Measurements from ENCODE around the gene FIBP. TPM values are rescaled to one million over a fixed set of nuclear protein-coding genes. Genes with fewer than 3 reads are reported as not detected.

FIBP gene
- total RNA-seq, 2 experiments from 2014 or later = 78.8 to 79.9 TPM

- Mint-ChIP-seq H3K4me3 (peak overlapping the region; percentile 94), H3K4me1 (ENCODE audit: low read depth) (peaks cover 55% of the 10 kb centered on the region), H3K27me3 (no peaks in the 10 kb centered on the region), H3K36me3 (ENCODE audit: low read depth) (peaks cover 44% of the 10 kb centered on the region), H3K27ac (peak overlapping the region; percentile 75), H3K9me3 (no peaks in the 10 kb centered on the region)
- intact Hi-C loops (cut with micrococcal nuclease) = loop anchor here (10.0 kb wide), 1 partner anchor 73 kb away; the partner anchor contains the start of gene SART1
- TF ChIP-seq CTCF (IDR thresholded peaks at IDR 0.05) = peak; percentile 37
- ChIA-PET CTCF (interaction anchor here (0.8 to 10.5 kb wide), 29 partner anchors 6 to 276 kb away, joined by 3 to 283 read pairs (median 8); partner anchors contain the start of genes AP5B1, C11orf68, CFL1 and CTSW), POLR2A (interaction anchor here (0.6 to 28.1 kb wide), 36 partner anchors 8 to 467 kb away, joined by 3 to 560 read pairs (median 4); partner anchors contain the start of genes C11orf68, CFL1, CTSW and DRAP1)
- DNase-seq = peak; percentile 71
- ATAC-seq = peak; percentile 4
These were observed 3.2 kb upstream of the FIBP start for GRCh38 chr11:65891219-65892136.

GRCh38 chr11:65890324-65891218 lies 2.3 kb upstream of the FIBP start, which contains the start of gene CCDC85B:
Gene CCDC85B (plus strand): TSS chr11:65890673. CDS start chr11:65890784, 111 bp downstream.
- CTCF ChIA-PET = interaction anchor here (0.9 to 10.5 kb wide), 32 partner anchors 7 to 275 kb away, joined by 3 to 283 read pairs (median 8); partner anchors contain the start of genes AP5B1, BANF1, C11orf68 and CFL1
- H3K4me3 Mint-ChIP-seq = peak within 1 kb of the TSS; percentile 94

DNA sequence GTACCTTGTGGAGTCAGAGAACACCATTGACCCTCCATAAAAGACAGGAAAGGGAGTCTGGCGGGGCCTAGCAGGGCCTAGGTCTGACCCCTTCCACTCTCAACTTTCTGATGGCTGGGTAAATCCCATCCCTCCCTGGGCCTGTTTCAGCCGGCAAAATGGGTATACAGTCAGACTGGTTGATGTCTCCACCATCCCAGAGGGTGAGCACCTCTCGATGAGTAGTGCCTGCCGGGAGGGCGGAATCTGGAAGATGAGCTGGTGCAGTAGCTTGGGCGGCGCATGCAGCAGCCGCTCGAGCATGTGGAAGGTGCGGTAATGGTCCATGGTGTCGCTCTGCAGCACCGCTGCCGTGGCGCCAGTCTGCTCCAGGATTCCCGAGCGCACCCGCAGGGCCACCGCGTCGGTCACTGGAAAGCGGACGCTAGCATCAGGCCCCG lies 528 bp downstream of the FIBP start:
- TF ChIP-seq CTCF (IDR thresholded peaks at IDR 0.05) = no peak
- Mint-ChIP-seq H3K9me3 (no peaks in the 10 kb centered on the region), H3K36me3 (ENCODE audit: low read depth) (peaks cover 43% of the 10 kb centered on the region), H3K4me1 (ENCODE audit: low read depth) (peaks cover 45% of the 10 kb centered on the region), H3K4me3 (peak overlapping the region; percentile 94), H3K27ac (peak overlapping the region; percentile 91), H3K27me3 (no peaks in the 10 kb centered on the region)
- no peak for ATAC-seq
- ChIA-PET CTCF (interaction anchor here (0.9 to 10.5 kb wide), 29 partner anchors 9 to 341 kb away, joined by 3 to 283 read pairs (median 11); partner anchors contain the start of genes AP5B1, BANF1, CFL1 and CTSW), POLR2A (interaction anchor here (0.6 to 28.1 kb wide), 11 partner anchors 8 to 159 kb away, joined by 3 to 560 read pairs (median 16); partner anchors contain the start of genes C11orf68, CFL1, CTSW and DRAP1)
- intact Hi-C loops (cut with micrococcal nuclease) = loop anchor here (5.0 kb wide), 2 partner anchors 40 to 100 kb away; no protein-coding TSS in a partner anchor
- DNase-seq = peak; percentile 22

More at GRCh38 chr11:65890324-65891218, 2.3 kb upstream of the FIBP start, which contains the start of gene CCDC85B:
- H3K27me3 Mint-ChIP-seq = no peaks in the 10 kb centered on the region
- intact Hi-C loops (cut with micrococcal nuclease) = loop anchor here (10.0 kb wide), 1 partner anchor 74 kb away; the partner anchor contains the start of gene SART1
- H3K27ac Mint-ChIP-seq = peak within 1 kb of the TSS; percentile 91
- peaks cover 40% of the 10 kb centered on the region for H3K36me3 Mint-ChIP-seq (ENCODE audit: low read depth)
- no peak for TF ChIP-seq CTCF (IDR thresholded peaks at IDR 0.05)
- H3K9me3 Mint-ChIP-seq = no peaks in the 10 kb centered on the region
- peak; percentile 100 for DNase-seq
- ATAC-seq = peak; percentile 64
- POLR2A ChIA-PET = interaction anchor here (0.6 to 28.1 kb wide), 34 partner anchors 9 to 427 kb away, joined by 3 to 560 read pairs (median 4); partner anchors contain the start of genes BANF1, C11orf68, CFL1 and CTSW
- H3K4me1 Mint-ChIP-seq (ENCODE audit: low read depth) = peaks cover 50% of the 10 kb centered on the region
